NAMALWA (cell line): ENCODE measurements around the gene ZBTB7C.

Source experiments
- DNase-seq: peaks from one replicate; pipeline ENCODE4 v3.0.0-alpha.2; 2015; ENCODE audit warnings: low spot score

ZBTB7C gene

GRCh38 chr18:48252525-48252924 is 156.7 kb downstream of the ZBTB7C start:
- DNase-seq: no peak

GRCh38 chr18:48250918-48251317 is 158.3 kb downstream of the ZBTB7C start:
- DNase-seq: no peak

DNA sequence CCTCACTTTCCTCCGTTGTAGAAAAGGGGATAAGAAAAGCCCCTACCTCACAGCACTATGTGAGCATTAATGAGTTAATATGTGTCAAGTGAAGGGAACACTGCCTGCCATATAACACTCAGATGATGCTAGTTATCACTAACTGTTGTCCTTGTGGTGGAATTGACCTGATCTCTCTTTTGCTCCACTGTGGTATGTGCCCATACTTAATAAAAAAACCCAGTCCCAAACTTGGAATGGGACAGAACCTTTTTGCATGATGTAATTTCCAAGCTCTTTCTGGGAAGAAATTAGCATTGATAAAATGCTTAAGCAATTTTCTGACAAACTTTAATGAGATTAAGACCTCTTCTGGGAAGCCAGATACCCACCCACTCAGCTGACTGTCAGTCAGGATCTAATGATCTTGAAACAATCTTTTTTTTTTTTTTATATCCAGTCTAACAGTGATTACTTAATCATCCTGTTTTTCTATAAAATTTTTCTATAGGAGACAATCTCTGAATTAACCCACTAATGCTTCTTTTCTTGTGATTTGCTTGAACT is 158.7 kb downstream of the ZBTB7C start:
- DNase-seq: no peak

DNA sequence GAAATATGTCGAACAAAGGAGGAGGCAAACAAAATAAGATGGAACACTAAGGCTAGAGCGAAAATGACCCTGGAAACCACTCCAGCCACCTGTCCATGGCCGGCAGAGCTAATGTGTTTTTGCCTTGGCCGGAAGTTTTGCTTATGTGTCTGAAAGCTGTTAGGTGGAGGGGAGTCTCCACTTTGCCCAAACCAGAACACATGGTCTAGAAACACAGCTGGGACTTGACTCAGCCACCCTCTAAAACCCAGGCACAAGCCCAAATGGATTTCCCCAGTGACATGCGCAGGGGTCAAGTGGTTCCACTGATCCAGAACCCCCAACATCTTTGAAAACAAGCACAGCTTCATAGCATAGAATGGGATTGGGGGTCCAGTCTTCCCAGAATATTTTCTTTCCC is 159.3 kb downstream of the ZBTB7C start:
- DNase-seq: no peak

DNA sequence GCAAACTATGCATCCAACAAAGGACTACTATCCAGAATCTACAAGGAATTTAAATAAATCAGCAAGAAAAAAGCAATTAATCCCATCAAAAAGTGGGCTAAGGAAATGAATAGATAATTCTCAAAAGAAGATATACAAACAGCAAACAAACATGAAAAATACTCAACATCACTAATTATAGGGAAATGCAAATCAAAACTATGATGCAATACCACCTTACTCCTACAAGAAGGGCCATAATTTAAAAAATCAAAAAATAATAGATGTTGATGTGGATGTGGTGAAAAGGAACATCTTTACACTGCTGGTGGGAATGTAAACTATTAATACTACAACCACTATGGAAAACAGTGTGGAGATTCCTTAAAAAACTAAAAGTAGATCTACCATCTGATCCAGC is 164.7 kb downstream of the ZBTB7C start:
- DNase-seq: no peak

DNA sequence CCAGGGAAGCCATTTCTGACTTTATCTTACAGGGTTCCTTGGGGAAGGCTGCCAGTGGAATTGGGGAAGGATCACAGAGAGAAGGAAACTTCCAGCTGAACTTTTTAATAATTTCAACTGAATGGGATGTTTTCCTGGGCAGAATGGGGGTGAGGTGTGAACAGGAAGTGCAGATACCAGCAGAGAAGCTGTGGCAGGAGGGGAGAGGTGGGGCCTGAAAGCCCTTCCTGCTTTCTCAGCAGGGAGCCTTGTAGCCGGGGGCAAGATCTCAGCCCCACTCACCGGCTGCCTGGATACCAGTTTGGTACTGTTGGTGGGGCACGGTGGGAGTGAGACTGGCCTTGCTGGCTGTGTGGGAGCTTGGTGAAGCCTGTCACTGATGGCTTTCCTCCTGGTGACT is 170.5 kb downstream of the ZBTB7C start:
- DNase-seq: no peak

DNA sequence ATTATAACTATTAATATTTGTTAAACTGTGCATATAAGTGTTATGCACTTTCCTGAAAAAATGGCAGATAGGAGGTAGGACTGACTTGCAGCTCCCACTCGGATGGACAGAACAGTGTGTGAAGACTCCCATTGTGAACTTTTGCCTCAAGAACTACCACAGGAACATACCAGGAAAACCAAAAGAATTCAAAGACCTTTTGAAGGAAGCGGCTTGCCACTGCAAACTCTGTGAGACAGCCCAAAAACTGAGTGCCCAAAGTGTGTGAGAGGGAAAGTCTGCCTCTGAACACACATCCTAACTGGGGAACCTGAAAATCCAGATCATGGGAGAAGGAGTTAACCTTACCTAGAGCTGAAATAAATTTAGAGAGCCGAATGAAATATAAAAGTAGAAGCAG is 171.0 kb downstream of the ZBTB7C start:
- DNase-seq: no peak

DNA sequence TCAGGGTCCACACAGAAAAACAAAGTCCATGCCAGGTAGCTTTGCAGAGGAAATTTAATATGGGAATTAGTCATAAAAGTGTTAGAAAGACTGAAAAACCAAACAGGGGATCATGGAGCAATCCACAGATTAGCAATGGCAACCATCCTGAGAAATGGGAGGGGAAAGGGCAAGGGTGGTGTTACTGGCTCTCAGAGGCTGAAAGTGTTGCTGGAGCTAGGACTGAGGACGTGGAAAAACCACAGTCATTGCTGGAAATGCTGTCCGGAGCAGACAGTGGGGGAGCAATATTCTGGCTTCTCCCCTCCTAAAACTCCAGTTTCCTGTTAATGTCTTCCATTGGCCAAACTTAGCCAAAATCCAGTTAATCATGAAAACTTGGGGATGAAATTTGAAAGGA is 172.4 kb downstream of the ZBTB7C start:
- DNase-seq: no peak

DNA sequence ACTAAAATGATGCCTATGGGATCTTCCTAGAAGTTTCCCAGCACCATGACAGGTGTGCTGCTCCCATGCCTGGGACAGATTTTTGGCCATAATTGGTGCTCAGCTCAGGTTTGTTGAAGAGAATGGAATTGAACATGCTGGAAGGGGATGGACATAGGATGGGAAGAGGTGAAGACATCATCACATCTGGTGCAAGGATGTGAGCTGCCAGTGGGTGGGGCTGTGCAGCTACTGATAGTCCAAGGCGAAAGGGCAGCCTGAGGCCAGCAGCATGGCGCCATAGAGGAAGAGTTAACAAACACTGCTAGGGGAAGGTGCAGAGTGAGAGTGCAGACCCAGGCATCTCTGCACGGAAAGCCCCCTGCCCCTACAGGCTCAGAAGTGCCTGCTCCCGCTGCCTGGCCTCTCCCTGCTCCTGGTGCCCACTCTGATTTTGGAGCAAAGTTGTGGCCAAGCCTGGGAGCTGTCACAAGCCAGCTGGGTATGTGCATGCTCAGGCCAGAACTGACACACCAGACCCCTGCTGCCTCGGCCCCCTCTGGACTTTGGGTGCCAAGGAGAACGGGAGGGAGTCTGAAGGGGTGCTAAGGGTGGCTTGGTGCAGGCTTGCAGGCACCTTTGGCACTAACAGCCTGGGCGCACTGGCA is 178.6 kb downstream of the ZBTB7C start:
- peak; percentile 43 for DNase-seq

DNA sequence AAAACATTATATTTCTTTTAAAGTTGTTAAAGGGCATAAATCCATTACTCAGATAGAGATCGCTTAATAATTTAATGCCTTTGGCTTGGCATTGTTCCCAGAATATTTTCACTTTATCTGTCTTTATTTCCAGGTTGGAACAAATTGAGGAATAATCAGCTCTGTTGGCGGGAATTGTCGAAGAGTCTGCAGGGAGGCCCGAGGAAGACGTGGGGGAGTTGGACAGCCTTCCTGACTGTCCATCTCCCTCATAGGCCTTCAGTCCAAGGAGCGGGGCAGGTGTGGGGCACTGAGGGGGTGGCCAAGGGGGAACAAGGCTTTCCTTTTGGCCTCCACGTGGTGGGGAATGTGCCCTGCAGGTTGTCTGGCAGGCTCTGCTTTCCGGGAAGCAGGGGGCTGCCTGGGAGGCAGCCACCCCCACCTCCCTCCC is 179.6 kb downstream of the ZBTB7C start:
- DNase-seq: no peak

GRCh38 chr18:48228841-48229240 is 180.3 kb downstream of the ZBTB7C start:
- DNase-seq: no peak

DNA sequence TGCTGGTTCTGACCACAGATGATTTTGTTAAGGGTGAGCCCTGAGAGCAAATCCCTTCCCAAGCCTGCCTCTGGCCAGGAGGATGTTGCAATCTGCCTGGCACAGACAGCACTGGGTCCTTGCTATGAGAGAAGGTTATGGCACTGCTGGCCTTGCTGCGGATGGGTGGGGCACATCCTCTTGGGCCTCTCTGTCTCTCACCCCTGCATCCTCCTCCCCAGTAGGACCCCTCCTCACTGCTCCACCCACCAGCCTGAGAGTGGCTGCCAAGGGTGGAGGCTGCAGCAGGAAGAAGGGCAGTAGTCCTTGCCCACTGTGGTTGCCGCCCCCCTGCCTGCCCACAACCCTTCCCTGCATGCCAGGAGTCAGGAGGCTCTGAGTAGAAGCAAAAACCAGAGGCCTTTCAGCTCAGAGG is 180.9 kb downstream of the ZBTB7C start:
- DNase-seq: no peak

GRCh38 chr18:48227206-48227605 is 182.0 kb downstream of the ZBTB7C start:
- no peak for DNase-seq

GRCh38 chr18:48226401-48226800 is 182.8 kb downstream of the ZBTB7C start:
- no peak for DNase-seq

DNA sequence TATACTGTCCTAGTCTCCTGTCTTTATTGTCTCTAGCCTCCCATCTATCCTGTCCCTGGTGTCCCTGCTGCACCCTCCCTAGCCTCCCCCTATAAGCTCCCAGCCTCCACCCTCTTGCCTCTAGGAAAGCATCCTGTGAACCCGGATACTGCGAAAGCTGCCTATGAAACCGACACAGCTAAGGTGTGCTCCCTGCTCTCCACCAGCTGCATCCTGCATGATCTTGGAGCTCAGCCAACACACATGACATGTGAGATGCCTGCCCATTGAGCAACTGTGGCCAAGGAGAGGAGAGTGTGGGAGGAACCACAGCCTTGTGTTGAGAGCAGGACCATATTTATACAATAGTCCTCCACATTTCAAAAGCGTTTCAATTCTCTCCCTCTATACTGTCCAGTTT is 187.1 kb downstream of the ZBTB7C start:
- DNase-seq: peak; percentile 46

DNA sequence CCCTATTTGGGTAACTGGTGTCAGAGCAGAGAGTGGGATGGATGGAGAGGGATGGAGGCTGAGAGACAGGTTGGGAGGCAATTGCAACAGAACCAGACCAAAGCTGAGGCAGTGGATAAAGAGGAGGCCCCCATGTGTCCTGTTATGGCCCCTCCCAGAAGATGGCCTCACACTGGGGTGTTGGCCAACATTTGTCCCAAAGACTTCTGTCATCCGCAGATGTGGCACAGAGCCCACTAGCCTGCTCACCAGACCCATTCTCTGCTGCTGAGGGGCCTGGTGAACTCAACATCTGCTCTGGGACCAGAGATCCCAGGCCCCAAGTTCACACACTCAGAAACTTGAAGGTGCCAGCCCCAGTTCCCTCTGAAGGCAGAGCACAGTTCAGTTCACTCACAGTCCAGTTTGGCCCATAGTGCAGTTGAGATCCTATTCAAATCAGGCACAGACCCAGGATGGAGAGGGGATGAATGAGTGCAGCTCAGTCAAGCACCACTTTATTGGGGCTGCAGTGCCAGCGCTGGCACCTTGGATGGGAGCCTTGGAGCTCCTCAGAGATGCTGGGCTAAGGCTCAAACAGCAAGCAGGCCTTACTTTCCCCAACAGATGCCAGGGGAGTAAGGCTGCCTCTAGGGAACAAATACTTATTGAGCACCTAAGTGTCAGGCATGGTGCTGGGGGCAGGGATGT is 189.2 kb downstream of the ZBTB7C start:
- no peak for DNase-seq

DNA sequence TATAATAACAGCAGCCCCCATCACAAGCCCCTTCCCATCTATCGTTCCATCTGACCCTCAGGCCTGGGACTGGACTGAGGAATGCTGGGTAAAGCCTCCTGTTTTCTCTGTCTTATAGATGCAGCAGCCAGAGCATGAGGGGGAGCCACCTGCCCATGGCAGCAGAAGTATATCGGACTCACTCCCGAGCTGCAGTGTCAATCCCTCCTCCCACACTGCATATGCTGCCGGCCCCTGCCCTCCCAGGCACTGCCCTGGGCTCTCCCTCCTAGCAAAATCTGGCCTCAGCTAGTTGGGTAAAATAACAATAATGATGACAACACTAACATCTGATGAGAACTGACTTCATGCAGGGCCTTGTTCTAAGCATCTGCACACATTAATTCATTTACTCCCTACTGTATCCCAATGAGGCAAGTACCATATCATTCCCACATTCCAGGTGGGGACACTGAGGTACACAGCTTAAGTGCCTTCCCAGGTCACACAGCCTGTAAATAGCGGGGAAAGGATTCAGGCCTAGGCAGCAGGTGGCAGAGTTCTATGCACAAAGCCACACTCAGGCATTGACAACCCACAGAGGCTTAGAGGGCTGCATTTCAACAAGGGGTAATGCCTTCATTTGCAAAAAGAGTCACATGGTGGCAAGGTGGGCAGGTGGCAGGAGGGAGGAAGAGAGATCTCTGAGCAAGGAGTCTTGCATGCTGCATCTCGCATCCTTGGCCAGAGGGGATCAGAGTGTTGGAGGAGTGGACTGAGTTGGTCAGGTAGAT is 190.0 kb downstream of the ZBTB7C start:
- no peak for DNase-seq

DNA sequence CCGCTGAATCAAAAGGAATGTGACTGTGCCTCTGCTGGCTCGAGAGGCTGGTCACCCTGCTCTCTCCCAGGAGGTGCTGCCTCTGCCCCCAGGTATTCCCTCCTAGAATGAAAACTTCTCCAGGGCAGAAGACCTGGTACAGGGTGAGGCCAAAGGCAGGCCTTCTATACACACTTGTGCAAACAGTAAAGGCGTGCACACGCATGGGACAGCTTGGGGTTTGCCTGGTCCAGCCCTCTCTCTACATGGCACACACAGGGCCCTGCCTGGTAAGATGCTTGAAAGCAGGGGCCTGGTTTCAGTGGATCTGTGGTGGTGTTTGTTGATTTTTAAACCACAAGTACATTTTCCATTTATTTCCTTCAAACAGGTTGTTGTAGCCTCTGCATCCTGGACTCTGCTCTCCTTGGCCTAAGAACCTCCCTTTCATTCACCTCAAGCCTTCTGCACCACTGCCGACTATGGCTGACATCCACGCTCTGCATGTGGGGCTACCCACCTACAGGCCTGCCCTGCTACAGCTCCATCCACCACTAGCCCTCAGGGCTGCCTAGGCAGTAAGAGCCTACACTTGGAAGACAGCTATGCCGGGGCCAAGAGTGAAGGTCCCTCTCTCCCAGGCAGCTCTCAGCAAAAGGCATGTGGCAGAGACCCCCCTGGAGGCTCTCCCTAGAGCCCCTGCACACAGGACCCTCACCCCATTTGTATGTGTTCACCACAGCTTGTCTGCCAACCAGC is 190.7 kb downstream of the ZBTB7C start:
- no peak for DNase-seq

DNA sequence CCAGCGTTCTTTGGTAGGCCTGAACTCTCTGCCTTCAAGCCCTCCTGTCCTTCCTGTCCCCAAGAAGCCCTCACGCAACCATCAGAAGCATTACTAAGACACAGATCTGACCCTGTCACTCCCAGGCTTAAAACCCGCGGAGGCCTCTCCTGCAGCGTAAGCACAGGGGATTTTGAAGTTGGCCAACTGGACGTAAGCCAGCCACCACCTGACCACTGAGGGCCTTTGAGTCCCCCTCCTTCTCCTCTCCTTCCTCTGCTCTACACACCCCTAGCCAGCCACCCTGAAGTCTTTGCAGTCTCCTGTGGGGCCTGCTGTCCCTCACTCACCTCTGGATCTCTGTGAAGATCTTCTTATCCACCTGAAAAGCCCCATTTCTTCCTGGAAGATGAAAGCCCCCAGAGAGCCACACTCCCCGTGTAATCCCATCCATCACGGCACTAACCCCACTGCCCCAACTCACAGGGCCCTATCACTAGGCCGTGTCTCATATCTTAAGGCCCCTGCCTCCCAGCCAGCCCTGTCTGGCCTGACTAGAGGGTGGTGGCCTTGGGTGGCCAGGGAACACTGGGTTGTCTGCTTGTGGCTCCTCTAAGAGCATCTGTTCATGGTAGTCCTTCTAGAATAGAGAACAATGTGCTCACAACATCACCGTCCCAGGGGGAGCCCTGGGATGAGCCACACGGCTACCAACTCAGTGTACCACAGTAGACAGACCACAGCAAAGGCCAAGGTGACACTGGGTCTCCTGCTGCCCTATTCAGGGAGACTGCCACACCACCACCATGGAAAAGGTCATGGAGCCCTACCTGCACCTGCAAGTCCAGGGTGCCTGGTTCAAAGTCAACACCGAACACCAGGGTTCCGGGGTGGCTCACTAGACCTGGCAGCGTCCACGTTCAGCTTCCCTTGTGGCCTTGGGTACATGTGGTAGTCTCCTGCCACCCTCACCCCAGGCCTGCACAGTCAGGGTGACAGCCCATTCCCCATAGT is 191.6 kb downstream of the ZBTB7C start:
- DNase-seq: no peak

- DNase-seq: no peak
Measured at GRCh38 chr18:48216639-48217257, 192.4 kb downstream of the ZBTB7C start.
